Neural cell (in vitro differentiated cells): ENCODE data around the gene ARHGEF1. TPM values are rescaled to one million over a fixed set of nuclear protein-coding genes. Genes with fewer than 3 reads are reported as not detected.
A peak's percentile ranks its signal among the peaks of the same experiment; 100 is the strongest.

Experiments
- H2AFZ ChIP-seq: fragments of 200-600, 300-800 bp; sonication (generic), shearing (Covaris generic); 2 replicates; pipeline ENCODE4 v1.6.0; 2014; ENCODE audit warnings: low read depth, mild to moderate bottlenecking, antibody characterized with exemption, low read length, moderate library complexity
- H3F3A ChIP-seq: fragments of 200-600 bp; shearing (Covaris generic); 2 replicates; pipeline ENCODE4 v1.6.1; 2016; ENCODE audit warnings: mild to moderate bottlenecking, moderate library complexity, mixed read lengths, antibody characterized with exemption, low read length; ENCODE audit not compliant: insufficient read depth, poor library complexity, severe bottlenecking
- H3K27ac ChIP-seq: fragments of 200-600, 300-800 bp; sonication (generic), shearing (Covaris generic); 2 replicates; pipeline ENCODE4 v1.5.1; 2014; ENCODE audit warnings: mild to moderate bottlenecking, low read length, moderate library complexity
- H3K27me3 ChIP-seq: fragments of 300-800, 200-600 bp; sonication (generic), shearing (Covaris generic); 2 replicates; pipeline ENCODE4 v1.6.0; 2014; ENCODE audit warnings: mild to moderate bottlenecking, low read depth, low read length, moderate library complexity; ENCODE audit not compliant: insufficient read depth
- H3K36me3 ChIP-seq: fragments of 300-800, 200-600 bp; sonication (generic), shearing (Covaris generic); 2 replicates; pipeline ENCODE4 v1.5.1; 2014; ENCODE audit warnings: mild to moderate bottlenecking, antibody characterized with exemption, low read length, moderate library complexity; ENCODE audit not compliant: insufficient read depth
- H3K4me2 ChIP-seq: fragments of 300-800, 200-600 bp; sonication (generic), shearing (Covaris generic); 2 replicates; pipeline ENCODE4 v1.6.0; 2014; ENCODE audit warnings: mild to moderate bottlenecking, low read length
- H3K4me3 ChIP-seq: fragments of 300-800, 200-600 bp; sonication (generic), shearing (Covaris generic); 2 replicates; pipeline ENCODE4 v1.5.1; 2014; ENCODE audit warnings: mild to moderate bottlenecking, low read length, moderate library complexity
- H3K79me2 ChIP-seq: fragments of 200-600 bp; shearing (Covaris generic); replicated peaks from 2 replicates; pipeline ENCODE4 v1.6.0; 2014; ENCODE audit warnings: mild to moderate bottlenecking, low read length, moderate library complexity; ENCODE audit not compliant: insufficient read depth
- H3K9ac ChIP-seq: fragments of 300-800, 200-600 bp; sonication (generic), shearing (Covaris generic); 2 replicates; pipeline ENCODE4 v1.6.1; 2016; ENCODE audit warnings: mild to moderate bottlenecking, low read length, mixed read lengths
- H3K9me2 ChIP-seq: fragments of 200-600 bp; shearing (Covaris generic); 2 replicates; pipeline ENCODE4 v1.6.1; 2016; ENCODE audit warnings: mild to moderate bottlenecking, low read length, mixed read lengths; ENCODE audit not compliant: insufficient read depth
- H3K9me3 ChIP-seq: fragments of 200-600, 300-800 bp; sonication (generic), shearing (Covaris generic); 2 replicates; pipeline ENCODE4 v1.6.1; 2016; ENCODE audit warnings: mild to moderate bottlenecking, mixed run types, low read length, moderate library complexity, mixed read lengths
- H4K20me1 ChIP-seq: fragments of 200-600 bp; shearing (Covaris generic); 2 replicates; pipeline ENCODE4 v1.6.1; 2016; ENCODE audit warnings: mild to moderate bottlenecking, mixed run types; ENCODE audit not compliant: insufficient read depth
- EP300 ChIP-seq: fragments of 450-650 bp; conservative IDR thresholded peaks from 2 replicates; pipeline ENCODE4 v1.6.1; 2014; ENCODE audit warnings: antibody characterized with exemption, mild to moderate bottlenecking, moderate library complexity; ENCODE audit not compliant: poor library complexity, severe bottlenecking
- EZH2 ChIP-seq: fragments of 200-600, 300-800 bp; shearing (Covaris generic), sonication (generic); IDR thresholded peaks from 2 replicates; pipeline ENCODE4 v1.6.1; 2014; ENCODE audit warnings: antibody characterized with exemption, low read length, borderline replicate concordance, mild to moderate bottlenecking; ENCODE audit not compliant: insufficient read depth, poor library complexity, severe bottlenecking
- MXI1 ChIP-seq: fragments of 450-650 bp; conservative IDR thresholded peaks from 2 replicates; pipeline ENCODE4 v1.6.1; 2014; ENCODE audit warnings: antibody characterized with exemption, mild to moderate bottlenecking; ENCODE audit not compliant: poor library complexity, severe bottlenecking
- POLR2AphosphoS5 ChIP-seq: IDR thresholded peaks from 2 replicates; pipeline ENCODE4 v1.6.1; 2012
- RAD21 ChIP-seq: fragments of 450-650 bp; conservative IDR thresholded peaks from 2 replicates; pipeline ENCODE4 v1.6.1; 2014; ENCODE audit warnings: antibody characterized with exemption, mild to moderate bottlenecking, moderate library complexity
- SMC3 ChIP-seq: fragments of 450-650 bp; conservative IDR thresholded peaks from 2 replicates; pipeline ENCODE4 v1.6.1; 2014; ENCODE audit warnings: antibody characterized with exemption, mild to moderate bottlenecking, moderate library complexity; ENCODE audit not compliant: poor library complexity
- TAF1 ChIP-seq: IDR thresholded peaks from 2 replicates; pipeline ENCODE4 v1.6.1; 2012; ENCODE audit warnings: low read depth
- polyA plus RNA-seq: library from polyadenylated mRNA; depleted of rRNA; stranded (reverse); fragments of >200 nt; gene quantifications from 2 replicates; pipeline ENCODE4 v1.2.3, GENCODE V29; 2014
- TF ChIP-seq, protein P1 (sequence below): IDR thresholded peaks from 2 replicates; pipeline ENCODE4 v1.6.1; 2012; ENCODE audit warnings: borderline replicate concordance
- TF ChIP-seq, protein P2 (sequence below): fragments of 450-650 bp; IDR thresholded peaks from 2 replicates; pipeline ENCODE4 v1.5.1; 2014; ENCODE audit warnings: antibody characterized with exemption, mild to moderate bottlenecking, moderate library complexity; ENCODE audit not compliant: poor library complexity, severe bottlenecking

The ARHGEF1 gene
- polyA plus RNA-seq, 1 donor from 2014 or later, result 12.0 TPM

DNA sequence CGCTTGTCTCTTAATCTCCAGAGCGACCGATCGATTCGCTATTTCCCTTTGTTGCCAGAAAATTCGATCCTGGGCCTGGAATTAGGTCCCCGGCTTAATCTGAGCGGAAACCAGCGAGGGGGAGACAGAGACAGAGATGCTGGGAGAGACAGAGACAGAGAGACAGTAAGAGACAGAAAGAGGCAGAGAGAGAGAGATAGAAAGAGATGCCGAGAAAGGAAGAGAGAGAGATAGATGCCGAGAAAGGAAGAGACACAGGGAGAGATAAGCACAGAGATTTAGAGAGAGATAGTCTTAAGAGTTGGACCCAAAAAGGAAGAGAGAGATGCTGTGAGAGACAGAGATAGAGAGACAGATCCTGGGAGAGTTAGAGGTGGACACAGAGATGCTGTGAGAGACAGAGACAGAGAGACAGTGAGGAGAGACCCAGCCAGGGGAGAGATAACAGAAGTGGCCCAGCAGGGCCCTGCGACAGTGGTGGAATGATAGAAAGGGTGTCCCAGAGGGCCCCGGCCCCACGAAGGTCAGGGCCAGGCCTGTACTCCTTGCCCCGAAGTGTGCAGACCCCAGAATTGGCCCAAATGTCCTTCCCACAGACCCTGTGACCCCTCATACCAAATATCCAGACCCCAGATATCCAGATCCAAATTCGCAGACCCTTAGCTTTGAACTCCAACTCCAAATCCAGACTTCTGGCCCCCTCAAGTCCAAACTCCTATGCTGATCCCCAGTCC, 43.9 kb downstream of the ARHGEF1 start:
- no peak overlapping the region for H3K9ac ChIP-seq
- TF ChIP-seq TAF1 (no peak), MXI1 (no peak), POLR2AphosphoS5 (no peak)
- TF ChIP-seq, protein P1, sequence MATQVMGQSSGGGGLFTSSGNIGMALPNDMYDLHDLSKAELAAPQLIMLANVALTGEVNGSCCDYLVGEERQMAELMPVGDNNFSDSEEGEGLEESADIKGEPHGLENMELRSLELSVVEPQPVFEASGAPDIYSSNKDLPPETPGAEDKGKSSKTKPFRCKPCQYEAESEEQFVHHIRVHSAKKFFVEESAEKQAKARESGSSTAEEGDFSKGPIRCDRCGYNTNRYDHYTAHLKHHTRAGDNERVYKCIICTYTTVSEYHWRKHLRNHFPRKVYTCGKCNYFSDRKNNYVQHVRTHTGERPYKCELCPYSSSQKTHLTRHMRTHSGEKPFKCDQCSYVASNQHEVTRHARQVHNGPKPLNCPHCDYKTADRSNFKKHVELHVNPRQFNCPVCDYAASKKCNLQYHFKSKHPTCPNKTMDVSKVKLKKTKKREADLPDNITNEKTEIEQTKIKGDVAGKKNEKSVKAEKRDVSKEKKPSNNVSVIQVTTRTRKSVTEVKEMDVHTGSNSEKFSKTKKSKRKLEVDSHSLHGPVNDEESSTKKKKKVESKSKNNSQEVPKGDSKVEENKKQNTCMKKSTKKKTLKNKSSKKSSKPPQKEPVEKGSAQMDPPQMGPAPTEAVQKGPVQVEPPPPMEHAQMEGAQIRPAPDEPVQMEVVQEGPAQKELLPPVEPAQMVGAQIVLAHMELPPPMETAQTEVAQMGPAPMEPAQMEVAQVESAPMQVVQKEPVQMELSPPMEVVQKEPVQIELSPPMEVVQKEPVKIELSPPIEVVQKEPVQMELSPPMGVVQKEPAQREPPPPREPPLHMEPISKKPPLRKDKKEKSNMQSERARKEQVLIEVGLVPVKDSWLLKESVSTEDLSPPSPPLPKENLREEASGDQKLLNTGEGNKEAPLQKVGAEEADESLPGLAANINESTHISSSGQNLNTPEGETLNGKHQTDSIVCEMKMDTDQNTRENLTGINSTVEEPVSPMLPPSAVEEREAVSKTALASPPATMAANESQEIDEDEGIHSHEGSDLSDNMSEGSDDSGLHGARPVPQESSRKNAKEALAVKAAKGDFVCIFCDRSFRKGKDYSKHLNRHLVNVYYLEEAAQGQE, result no peak
- H2AFZ ChIP-seq, result no peak overlapping the region
- no peak overlapping the region for H3K4me3 ChIP-seq
- peaks cover 96% of the 10 kb centered on the region for H3K27me3 ChIP-seq
- no peak overlapping the region for H3K27ac ChIP-seq
- H3K9me2 ChIP-seq, result no peaks in the 10 kb centered on the region
- no peaks in the 10 kb centered on the region for H3F3A ChIP-seq
- H3K36me3 ChIP-seq, result no peaks in the 10 kb centered on the region
- no peaks in the 10 kb centered on the region for H4K20me1 ChIP-seq
- H3K9me3 ChIP-seq, result no peaks in the 10 kb centered on the region
- no peaks in the 10 kb centered on the region for H3K79me2 ChIP-seq
- H3K4me2 ChIP-seq, result no peak overlapping the region

DNA sequence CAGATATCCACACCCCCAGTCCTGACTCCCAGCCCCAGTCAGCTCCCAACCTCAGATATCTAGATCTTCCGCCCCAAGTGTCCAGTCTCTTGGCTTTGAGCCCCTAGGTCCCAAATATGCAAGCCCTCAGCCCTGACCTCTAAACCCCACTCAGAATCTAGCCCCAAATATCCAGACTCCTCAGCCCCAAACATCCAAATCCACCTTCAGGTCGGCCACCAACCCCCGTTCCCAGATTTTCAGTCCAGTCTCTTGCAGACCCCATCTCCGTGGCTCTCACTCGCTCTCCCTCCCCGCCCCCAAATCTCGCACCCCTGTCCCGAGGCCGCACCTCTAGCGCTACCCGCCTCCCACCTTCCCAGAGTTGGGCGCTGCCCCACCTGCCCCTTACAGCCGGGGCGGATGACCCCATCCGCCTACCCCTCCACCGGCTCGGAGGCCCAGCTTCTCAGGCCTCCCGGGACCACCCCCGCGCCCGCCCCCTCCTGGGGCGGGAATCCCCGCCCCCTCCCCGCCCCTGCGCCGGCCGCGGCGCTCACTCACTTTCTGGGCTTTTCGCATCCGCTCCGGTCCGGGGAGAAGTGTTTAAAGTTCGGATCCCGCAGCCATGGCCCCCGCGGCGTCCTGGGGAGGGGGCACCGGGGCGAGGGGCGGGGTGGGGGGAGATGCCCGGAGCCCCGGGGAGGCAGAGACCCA, 44.7 kb downstream of the ARHGEF1 start:
- TF ChIP-seq EP300 (no peak), RAD21 (no peak), EZH2 (no peak), SMC3 (no peak), POLR2AphosphoS5 (no peak), TAF1 (no peak), MXI1 (no peak)
- TF ChIP-seq, protein P2, sequence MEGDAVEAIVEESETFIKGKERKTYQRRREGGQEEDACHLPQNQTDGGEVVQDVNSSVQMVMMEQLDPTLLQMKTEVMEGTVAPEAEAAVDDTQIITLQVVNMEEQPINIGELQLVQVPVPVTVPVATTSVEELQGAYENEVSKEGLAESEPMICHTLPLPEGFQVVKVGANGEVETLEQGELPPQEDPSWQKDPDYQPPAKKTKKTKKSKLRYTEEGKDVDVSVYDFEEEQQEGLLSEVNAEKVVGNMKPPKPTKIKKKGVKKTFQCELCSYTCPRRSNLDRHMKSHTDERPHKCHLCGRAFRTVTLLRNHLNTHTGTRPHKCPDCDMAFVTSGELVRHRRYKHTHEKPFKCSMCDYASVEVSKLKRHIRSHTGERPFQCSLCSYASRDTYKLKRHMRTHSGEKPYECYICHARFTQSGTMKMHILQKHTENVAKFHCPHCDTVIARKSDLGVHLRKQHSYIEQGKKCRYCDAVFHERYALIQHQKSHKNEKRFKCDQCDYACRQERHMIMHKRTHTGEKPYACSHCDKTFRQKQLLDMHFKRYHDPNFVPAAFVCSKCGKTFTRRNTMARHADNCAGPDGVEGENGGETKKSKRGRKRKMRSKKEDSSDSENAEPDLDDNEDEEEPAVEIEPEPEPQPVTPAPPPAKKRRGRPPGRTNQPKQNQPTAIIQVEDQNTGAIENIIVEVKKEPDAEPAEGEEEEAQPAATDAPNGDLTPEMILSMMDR, result no peak
- TF ChIP-seq, protein P1, result no peak
- Histone ChIP-seq H3K27me3 (peaks cover 96% of the 10 kb centered on the region), H3K27ac (no peak overlapping the region), H3K4me3 (peak overlapping the region; percentile 61), H3F3A (no peaks in the 10 kb centered on the region), H4K20me1 (no peaks in the 10 kb centered on the region), H3K9me2 (no peaks in the 10 kb centered on the region), H2AFZ (no peak overlapping the region), H3K36me3 (no peaks in the 10 kb centered on the region), H3K9ac (peak overlapping the region; percentile 7), H3K4me2 (no peak overlapping the region), H3K79me2 (no peaks in the 10 kb centered on the region), H3K9me3 (no peaks in the 10 kb centered on the region)
